ENCODE results near the gene CRADD.
A peak's percentile ranks its signal among the peaks of the same experiment; 100 is the strongest.

CRADD gene

GRCh38 chr12:93836620-93837260 is 159.6 kb downstream of the CRADD start:
- peaks cover 5% of the 10 kb centered on the region for H3K4me1 Mint-ChIP-seq (ENCODE audit: low read depth)
- H3K9me3 Mint-ChIP-seq: no peaks in the 10 kb centered on the region
- no peak overlapping the region for H3K27ac Mint-ChIP-seq
- H3K27me3 Mint-ChIP-seq (ENCODE audit: low read depth): no peaks in the 10 kb centered on the region
- no peak overlapping the region for H3K4me3 Mint-ChIP-seq
- peaks cover 2% of the 10 kb centered on the region for H3K36me3 Mint-ChIP-seq (ENCODE audit: low read depth)

GRCh38 chr12:93838193-93838592 is 161.0 kb downstream of the CRADD start:
- no peak overlapping the region for H3K27ac Mint-ChIP-seq
- no peaks in the 10 kb centered on the region for H3K27me3 Mint-ChIP-seq (ENCODE audit: low read depth)
- no peak overlapping the region for H3K4me3 Mint-ChIP-seq
- H3K9me3 Mint-ChIP-seq: no peaks in the 10 kb centered on the region
- H3K36me3 Mint-ChIP-seq (ENCODE audit: low read depth): peaks cover 6% of the 10 kb centered on the region
- H3K4me1 Mint-ChIP-seq (ENCODE audit: low read depth): peaks cover 7% of the 10 kb centered on the region

- Mint-ChIP-seq H3K36me3 (ENCODE audit: low read depth) (peaks cover 4% of the 10 kb centered on the region), H3K4me1 (ENCODE audit: low read depth) (peaks cover 6% of the 10 kb centered on the region), H3K27me3 (ENCODE audit: low read depth) (no peaks in the 10 kb centered on the region), H3K4me3 (no peak overlapping the region), H3K9me3 (no peaks in the 10 kb centered on the region), H3K27ac (no peak overlapping the region)
Measured at GRCh38 chr12:93839064-93839463, 161.9 kb downstream of the CRADD start.

GRCh38 chr12:93841671-93842070 is 164.5 kb downstream of the CRADD start:
- Mint-ChIP-seq H3K27me3 (ENCODE audit: low read depth) (no peaks in the 10 kb centered on the region), H3K9me3 (peaks cover 16% of the 10 kb centered on the region), H3K4me3 (no peak overlapping the region), H3K36me3 (ENCODE audit: low read depth) (peaks cover 14% of the 10 kb centered on the region), H3K27ac (no peak overlapping the region), H3K4me1 (ENCODE audit: low read depth) (peaks cover 22% of the 10 kb centered on the region)

GRCh38 chr12:93844164-93844784 is 167.1 kb downstream of the CRADD start:
- peaks cover 22% of the 10 kb centered on the region for H3K36me3 Mint-ChIP-seq (ENCODE audit: low read depth)
- H3K27ac Mint-ChIP-seq: peak overlapping the region; percentile 27
- H3K4me1 Mint-ChIP-seq (ENCODE audit: low read depth): peaks cover 42% of the 10 kb centered on the region
- peaks cover 23% of the 10 kb centered on the region for H3K9me3 Mint-ChIP-seq
- H3K4me3 Mint-ChIP-seq: no peak overlapping the region
- H3K27me3 Mint-ChIP-seq (ENCODE audit: low read depth): no peaks in the 10 kb centered on the region

- H3K4me3 Mint-ChIP-seq: peak overlapping the region; percentile 69
- H3K4me1 Mint-ChIP-seq (ENCODE audit: low read depth): peaks cover 58% of the 10 kb centered on the region
- peaks cover 20% of the 10 kb centered on the region for H3K36me3 Mint-ChIP-seq (ENCODE audit: low read depth)
- H3K27me3 Mint-ChIP-seq (ENCODE audit: low read depth): no peaks in the 10 kb centered on the region
- H3K27ac Mint-ChIP-seq: peak overlapping the region; percentile 92
- peaks cover 23% of the 10 kb centered on the region for H3K9me3 Mint-ChIP-seq
Measured at GRCh38 chr12:93846936-93847516, 169.9 kb downstream of the CRADD start.

GRCh38 chr12:93847517-93848474 is 170.6 kb downstream of the CRADD start:
- Mint-ChIP-seq H3K36me3 (ENCODE audit: low read depth) (peaks cover 18% of the 10 kb centered on the region), H3K4me1 (ENCODE audit: low read depth) (peaks cover 61% of the 10 kb centered on the region), H3K9me3 (peaks cover 23% of the 10 kb centered on the region), H3K27me3 (ENCODE audit: low read depth) (no peaks in the 10 kb centered on the region), H3K27ac (peak overlapping the region; percentile 92), H3K4me3 (peak overlapping the region; percentile 69)

GRCh38 chr12:93848523-93849101 is 171.4 kb downstream of the CRADD start:
- Mint-ChIP-seq H3K27ac (peak overlapping the region; percentile 92), H3K36me3 (ENCODE audit: low read depth) (peaks cover 22% of the 10 kb centered on the region), H3K4me1 (ENCODE audit: low read depth) (peaks cover 65% of the 10 kb centered on the region), H3K27me3 (ENCODE audit: low read depth) (no peaks in the 10 kb centered on the region), H3K4me3 (peak overlapping the region; percentile 51), H3K9me3 (peaks cover 23% of the 10 kb centered on the region)

GRCh38 chr12:93849946-93850345 is 172.8 kb downstream of the CRADD start:
- peaks cover 18% of the 10 kb centered on the region for H3K36me3 Mint-ChIP-seq (ENCODE audit: low read depth)
- peaks cover 16% of the 10 kb centered on the region for H3K9me3 Mint-ChIP-seq
- H3K27ac Mint-ChIP-seq: peak overlapping the region; percentile 51
- H3K4me1 Mint-ChIP-seq (ENCODE audit: low read depth): peaks cover 68% of the 10 kb centered on the region
- H3K4me3 Mint-ChIP-seq: peak overlapping the region; percentile 26
- H3K27me3 Mint-ChIP-seq (ENCODE audit: low read depth): no peaks in the 10 kb centered on the region

- Mint-ChIP-seq H3K36me3 (ENCODE audit: low read depth) (peaks cover 15% of the 10 kb centered on the region), H3K27me3 (ENCODE audit: low read depth) (no peaks in the 10 kb centered on the region), H3K9me3 (peaks cover 16% of the 10 kb centered on the region), H3K4me1 (ENCODE audit: low read depth) (peaks cover 65% of the 10 kb centered on the region), H3K4me3 (peak overlapping the region; percentile 41), H3K27ac (peak overlapping the region; percentile 85)
Measured at GRCh38 chr12:93850481-93851256, 173.5 kb downstream of the CRADD start.

- Mint-ChIP-seq H3K9me3 (peaks cover 11% of the 10 kb centered on the region), H3K4me1 (ENCODE audit: low read depth) (peaks cover 67% of the 10 kb centered on the region), H3K4me3 (peak overlapping the region; percentile 41), H3K36me3 (ENCODE audit: low read depth) (peaks cover 15% of the 10 kb centered on the region), H3K27me3 (ENCODE audit: low read depth) (no peaks in the 10 kb centered on the region), H3K27ac (peak overlapping the region; percentile 85)
Measured at GRCh38 chr12:93851257-93851671, 174.1 kb downstream of the CRADD start.

GRCh38 chr12:93852173-93852591 is 175.0 kb downstream of the CRADD start:
- peaks cover 7% of the 10 kb centered on the region for H3K9me3 Mint-ChIP-seq

GRCh38 chr12:93853698-93854478 is 176.7 kb downstream of the CRADD start:
- Mint-ChIP-seq H3K27me3 (ENCODE audit: low read depth) (no peaks in the 10 kb centered on the region), H3K4me1 (ENCODE audit: low read depth) (peaks cover 47% of the 10 kb centered on the region), H3K36me3 (ENCODE audit: low read depth) (peaks cover 11% of the 10 kb centered on the region), H3K27ac (no peak overlapping the region), H3K4me3 (no peak overlapping the region), H3K9me3 (peaks cover 2% of the 10 kb centered on the region)

More at GRCh38 chr12:93852173-93852591, 175.0 kb downstream of the CRADD start:
- Mint-ChIP-seq H3K27ac (no peak overlapping the region), H3K36me3 (ENCODE audit: low read depth) (peaks cover 19% of the 10 kb centered on the region), H3K27me3 (ENCODE audit: low read depth) (no peaks in the 10 kb centered on the region), H3K4me3 (no peak overlapping the region), H3K4me1 (ENCODE audit: low read depth) (peaks cover 63% of the 10 kb centered on the region)
